Caco-2 (cell line): ENCODE results near the gene ADGRE3. TPM values are rescaled to one million over a fixed set of nuclear protein-coding genes. Genes with fewer than 3 reads are reported as not detected.
"Not testable (repeated sequence)": the region's sequence is repeated elsewhere in the genome, so short reads cannot be mapped to it uniquely, and the experiment has no call there.

Experiments used
- BruUV-seq: library from RNA; stranded (reverse); fragments of 400-500 nt; replicated peaks from 2 replicates; lab custom pipeline; 2021; lab: Mats Ljungman, UMichigan
- CTCF ChIA-PET: fragments of 300-600 bp; sonication (Branson Sonifier 250); formaldehyde crosslinking; loops from one replicate; lab custom pipeline; 2022; ENCODE audit warnings: antibody characterized with exemption; lab: Charles Lee
- POLR2A ChIA-PET: fragments of 300-600 bp; sonication (Branson Sonifier 250); formaldehyde crosslinking; loops from one replicate; lab custom pipeline; 2022; ENCODE audit warnings: antibody characterized with exemption; lab: Charles Lee
- DNase-seq, 2 experiments: peaks; one replicate each; pipeline versions ENCODE4 v3.0.0 to v3.0.0-alpha.2; 2020 to 2022
- H3K27me3 ChIP-seq: replicated peaks from 2 replicates; pipeline ENCODE4 v1.6.0; 2011; ENCODE audit warnings: low read length; ENCODE audit not compliant: control insufficient read depth, insufficient read depth
- H3K36me3 ChIP-seq: 2 replicates; pipeline ENCODE4 v1.5.1; 2011; ENCODE audit warnings: low read length; ENCODE audit not compliant: control insufficient read depth, insufficient read depth
- H3K4me1 ChIP-seq: fragments of 250-450 bp; sonication (Bioruptor Pico); 2 replicates; pipeline ENCODE4 v1.5.1; 2020; ENCODE audit warnings: mild to moderate bottlenecking
- H3K4me3 ChIP-seq: 2 replicates; pipeline ENCODE4 v1.5.1; 2011; ENCODE audit warnings: low read depth, mild to moderate bottlenecking, control low read depth, low read length
- H3K9me3 ChIP-seq: fragments of 250-450 bp; sonication (Bioruptor Pico); 2 replicates; pipeline ENCODE4 v1.5.1; 2020; ENCODE audit warnings: mild to moderate bottlenecking, moderate library complexity
- H3K27ac Mint-ChIP-seq: one replicate; pipeline ENCODE4 v1.8.0; 2022; ENCODE audit warnings: mixed read lengths; ENCODE audit not compliant: unreplicated experiment
- H3K27me3 Mint-ChIP-seq: one replicate; pipeline ENCODE4 v1.8.0; 2022; ENCODE audit warnings: mixed read lengths; ENCODE audit not compliant: insufficient read depth, unreplicated experiment
- H3K36me3 Mint-ChIP-seq: one replicate; pipeline ENCODE4 v1.8.0; 2022; ENCODE audit warnings: mild to moderate bottlenecking, mixed read lengths; ENCODE audit not compliant: insufficient read depth, unreplicated experiment
- H3K4me1 Mint-ChIP-seq: one replicate; pipeline ENCODE4 v1.8.0; 2022; ENCODE audit warnings: low read depth, mixed read lengths; ENCODE audit not compliant: unreplicated experiment
- H3K4me3 Mint-ChIP-seq: one replicate; pipeline ENCODE4 v1.8.0; 2022; ENCODE audit warnings: mild to moderate bottlenecking, moderate library complexity, mixed read lengths; ENCODE audit not compliant: unreplicated experiment
- H3K9me3 Mint-ChIP-seq: one replicate; pipeline ENCODE4 v1.8.0; 2022; ENCODE audit warnings: mixed read lengths; ENCODE audit not compliant: unreplicated experiment
- intact Hi-C: fragments of 100-400 bp; cut with micrococcal nuclease; formaldehyde crosslinking; loops from one replicate; pipeline ENCODE4 v1.10.0; 2022; ENCODE audit not compliant: unreplicated experiment
- total RNA-seq: library from RNA; stranded (reverse); gene quantifications from 2 replicates; pipeline ENCODE4 v1.2.3, GENCODE V29; 2022
- TF ChIP-seq, protein P1 (sequence below), 2 experiments: fragments of 200-600 bp in 1 of 2; IDR thresholded peaks; 1 replicate in 1 of 2; 2 replicates in 1 of 2; pipeline versions ENCODE4 v1.5.1 to v1.8.0; 2011 to 2022; ENCODE audit warnings: antibody characterized with exemption in 1 of 2, control low read depth in 1 of 2, inconsistent platforms in 1 of 2, low read depth in 1 of 2, low read length in 1 of 2, mild to moderate bottlenecking in 1 of 2, moderate library complexity in 1 of 2; ENCODE audit not compliant: insufficient read depth in 1 of 2, severe bottlenecking in 1 of 2, unreplicated experiment in 1 of 2

The ADGRE3 gene
- total RNA-seq, 1 experiment from 2014 or later = not detected

DNA sequence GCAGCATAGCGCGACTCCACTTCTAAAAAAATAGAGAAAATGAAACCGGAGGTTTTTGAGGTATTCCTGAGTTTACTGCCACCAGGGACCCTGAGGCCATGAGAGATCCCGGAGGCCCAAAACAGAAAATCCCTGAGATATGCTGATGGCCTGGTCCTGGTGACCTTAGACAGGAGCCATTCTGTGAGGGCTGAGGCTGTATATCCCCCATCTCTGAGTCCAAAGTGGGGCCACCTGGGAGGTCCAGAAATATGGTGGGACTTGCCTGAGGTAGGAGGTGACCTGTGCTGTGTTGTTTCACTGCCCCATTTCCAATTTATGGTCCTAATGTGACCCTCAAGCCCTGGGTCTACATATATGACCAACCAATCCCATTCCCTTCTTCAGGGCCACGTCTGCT, 90.3 kb downstream of the ADGRE3 start:
- intact Hi-C loops, DNase-seq, H3K4me1 ChIP-seq, H3K4me1 Mint-ChIP-seq, H3K27me3 ChIP-seq, H3K36me3 ChIP-seq, POLR2A ChIA-PET, H3K9me3 Mint-ChIP-seq, H3K4me3 ChIP-seq, H3K27ac Mint-ChIP-seq, CTCF ChIA-PET, BruUV-seq, H3K27me3 Mint-ChIP-seq, H3K4me3 Mint-ChIP-seq, H3K36me3 Mint-ChIP-seq, H3K9me3 ChIP-seq: not testable (repeated sequence)

DNA sequence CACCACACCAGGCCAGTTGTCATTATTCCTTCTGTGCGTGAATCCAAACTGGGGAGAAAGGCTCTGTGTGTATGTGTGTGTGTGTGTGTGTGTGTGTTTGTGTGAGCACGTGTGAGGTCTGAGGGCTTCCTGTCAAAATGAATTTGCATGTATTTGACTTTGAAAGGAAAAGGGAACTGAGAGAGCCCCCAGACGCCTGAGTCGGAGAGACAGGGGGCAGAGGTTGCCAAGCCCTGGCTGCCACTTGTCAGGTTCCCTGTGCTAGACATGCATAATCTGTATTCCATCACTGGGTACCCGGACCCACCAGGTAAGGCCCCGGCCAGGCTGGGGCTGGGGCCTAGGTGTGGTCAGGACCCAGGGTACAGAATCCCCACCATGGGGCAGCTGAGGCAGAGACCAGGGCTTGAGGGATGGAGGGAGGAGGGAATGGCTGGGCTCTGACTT, 91.7 kb downstream of the ADGRE3 start, which contains the start of gene CLEC17A:
Gene CLEC17A (plus strand): TSS at position 191 of the 447 bp plus-strand sequence. CDS start 77 bp downstream, at position 268.
- H3K36me3 ChIP-seq = no peaks in the 10 kb centered on the region
- POLR2A ChIA-PET = no interaction called here
- no peak within 1 kb of the TSS for H3K4me3 ChIP-seq
- H3K9me3 ChIP-seq = no peaks in the 10 kb centered on the region
- TF ChIP-seq, protein P1, sequence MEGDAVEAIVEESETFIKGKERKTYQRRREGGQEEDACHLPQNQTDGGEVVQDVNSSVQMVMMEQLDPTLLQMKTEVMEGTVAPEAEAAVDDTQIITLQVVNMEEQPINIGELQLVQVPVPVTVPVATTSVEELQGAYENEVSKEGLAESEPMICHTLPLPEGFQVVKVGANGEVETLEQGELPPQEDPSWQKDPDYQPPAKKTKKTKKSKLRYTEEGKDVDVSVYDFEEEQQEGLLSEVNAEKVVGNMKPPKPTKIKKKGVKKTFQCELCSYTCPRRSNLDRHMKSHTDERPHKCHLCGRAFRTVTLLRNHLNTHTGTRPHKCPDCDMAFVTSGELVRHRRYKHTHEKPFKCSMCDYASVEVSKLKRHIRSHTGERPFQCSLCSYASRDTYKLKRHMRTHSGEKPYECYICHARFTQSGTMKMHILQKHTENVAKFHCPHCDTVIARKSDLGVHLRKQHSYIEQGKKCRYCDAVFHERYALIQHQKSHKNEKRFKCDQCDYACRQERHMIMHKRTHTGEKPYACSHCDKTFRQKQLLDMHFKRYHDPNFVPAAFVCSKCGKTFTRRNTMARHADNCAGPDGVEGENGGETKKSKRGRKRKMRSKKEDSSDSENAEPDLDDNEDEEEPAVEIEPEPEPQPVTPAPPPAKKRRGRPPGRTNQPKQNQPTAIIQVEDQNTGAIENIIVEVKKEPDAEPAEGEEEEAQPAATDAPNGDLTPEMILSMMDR (IDR thresholded peaks at IDR 0.05; ENCODE audit: insufficient read depth in 1 of 2, low read depth in 1 of 2, low read length in 1 of 2, severe bottlenecking in 1 of 2, unreplicated experiment in 1 of 2) = no peak
- Mint-ChIP-seq H3K36me3 (no peaks in the 10 kb centered on the region), H3K27ac (no peak within 1 kb of the TSS), H3K4me1 (no peaks in the 10 kb centered on the region), H3K27me3 (peaks cover 3% of the 10 kb centered on the region), H3K4me3 (no peak within 1 kb of the TSS), H3K9me3 (no peaks in the 10 kb centered on the region)
- CTCF ChIA-PET = no interaction called here
- no peaks in the 10 kb centered on the region for H3K27me3 ChIP-seq
- DNase-seq = no peak
- intact Hi-C loops = no loop called here
- no peaks in the 10 kb centered on the region for H3K4me1 ChIP-seq
- BruUV-seq = no TSS peak

DNA sequence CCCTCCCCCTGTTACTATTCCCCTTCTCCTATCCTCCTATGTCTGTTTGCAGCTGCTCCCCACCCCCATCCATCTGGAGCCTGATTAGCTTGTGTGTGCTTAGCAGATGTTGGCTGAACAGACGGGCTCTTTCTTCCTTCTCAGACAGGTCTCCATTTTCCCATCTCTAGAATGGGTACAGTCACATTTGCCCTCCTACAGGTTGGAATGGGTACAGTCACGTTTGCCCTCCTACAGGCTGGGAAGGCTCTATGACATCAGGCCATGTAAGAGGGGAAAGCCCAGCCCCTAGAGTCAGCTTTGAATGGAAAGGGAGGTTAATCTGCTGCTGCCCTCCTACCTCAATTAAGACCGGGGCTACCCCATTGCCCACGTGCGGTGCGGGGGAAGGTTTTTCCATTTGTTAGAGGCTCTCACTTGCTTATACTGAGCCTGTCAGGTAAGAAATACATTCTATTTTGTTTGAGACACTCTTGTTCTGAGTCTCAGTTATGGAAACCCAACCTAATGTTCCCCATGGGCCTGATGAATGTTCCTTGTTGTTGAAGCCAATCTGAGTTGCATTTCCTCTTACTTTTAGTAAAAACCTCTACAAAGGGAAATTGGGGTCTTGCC, 93.9 kb downstream of the ADGRE3 start:
- Mint-ChIP-seq H3K27ac (no peak overlapping the region), H3K27me3 (no peaks in the 10 kb centered on the region), H3K4me1 (no peaks in the 10 kb centered on the region), H3K4me3 (no peak overlapping the region), H3K9me3 (no peaks in the 10 kb centered on the region), H3K36me3 (no peaks in the 10 kb centered on the region)
- POLR2A ChIA-PET = no interaction called here
- TF ChIP-seq, protein P1 (IDR thresholded peaks at IDR 0.05; ENCODE audit: insufficient read depth in 1 of 2, low read depth in 1 of 2, low read length in 1 of 2, severe bottlenecking in 1 of 2, unreplicated experiment in 1 of 2) = no peak
- Histone ChIP-seq H3K36me3 (no peaks in the 10 kb centered on the region), H3K27me3 (no peaks in the 10 kb centered on the region), H3K4me3 (no peak overlapping the region), H3K4me1 (no peaks in the 10 kb centered on the region), H3K9me3 (no peaks in the 10 kb centered on the region)
- CTCF ChIA-PET = no interaction called here
- no peak for DNase-seq
- intact Hi-C loops = no loop called here
- BruUV-seq = no TSS peak
